HepG2 (cell line): ENCODE results near the gene NDUFB6. TPM values are rescaled to one million over a fixed set of nuclear protein-coding genes. Genes with fewer than 3 reads are reported as not detected.
A peak's percentile ranks its signal among the peaks of the same experiment; 100 is the strongest.

Source experiments
- ATAC-seq: fragments of 200-7000 bp; cut with Tn5 transposase; 3 replicates; pipeline ENCODE4 v1.9.1; 2020; ENCODE audit warnings: mild to moderate bottlenecking, moderate library complexity
- BruUV-seq: library from RNA; stranded (reverse); fragments of 400-500 nt; replicated peaks from 2 replicates; lab custom pipeline; 2021; lab: Mats Ljungman, UMichigan
- CTCF ChIA-PET: fragments of 300-600 bp; formaldehyde crosslinking; extraction: SDS; loops from one replicate; lab custom pipeline; 2021; ENCODE audit warnings: low total read pairs, inconsistent platforms, low intra/inter-chr PET ratio; lab: Yijun Ruan, JAX
- POLR2A ChIA-PET: fragments of 350-600 bp; sonication (Branson Sonifier 250); formaldehyde crosslinking; loops from one replicate; lab custom pipeline; 2020; ENCODE audit warnings: antibody characterized with exemption, inconsistent platforms; lab: Yijun Ruan, JAX
- DNase-seq: peaks from one replicate; pipeline ENCODE4 v3.0.0-alpha.2; 2015; ENCODE audit warnings: low spot score
- FAIRE-seq: peaks from 3 replicates; lab custom pipeline; 2011; peaks lifted over from hg19 to GRCh38; lab: Jason Lieb, UNC
- H2AFZ ChIP-seq: one replicate; pipeline ENCODE4 v1.6.1; 2011; ENCODE audit warnings: low read length, inconsistent platforms
- H3K27ac ChIP-seq: fragments of 300-600 bp; 3 replicates; pipeline ENCODE4 v1.8.0; 2011; ENCODE audit warnings: mixed run types, mild to moderate bottlenecking, mixed read lengths, low read length, inconsistent platforms; ENCODE audit not compliant: insufficient read depth; ENCODE audit errors: extremely low read length
- H3K27me3 ChIP-seq, 2 experiments: fragments of 200-600 bp in 1 of 2; 2 replicates in 1 of 2; 3 replicates in 1 of 2; pipeline versions ENCODE4 v1.6.0 to v1.8.0; 2011; ENCODE audit warnings: low read length in 2 of 2, mild to moderate bottlenecking in 2 of 2, moderate library complexity in 2 of 2, inconsistent platforms in 1 of 2; ENCODE audit not compliant: insufficient read depth in 2 of 2, control insufficient read depth in 1 of 2
- H3K36me3 ChIP-seq, 2 experiments: fragments of 200-600 bp in 1 of 2; replicated peaks in 1 of 2; 2 replicates in 1 of 2; 3 replicates in 1 of 2; pipeline versions ENCODE4 v1.5.1 to v1.8.0; 2011; ENCODE audit warnings: low read length in 2 of 2, inconsistent platforms in 1 of 2; ENCODE audit not compliant: insufficient read depth in 2 of 2, control insufficient read depth in 1 of 2
- H3K4me1 ChIP-seq: 2 replicates; pipeline ENCODE4 v1.5.1; 2012; ENCODE audit warnings: low read length, inconsistent platforms; ENCODE audit not compliant: insufficient read depth
- H3K4me2 ChIP-seq: 2 replicates; pipeline ENCODE4 v1.6.0; 2011; ENCODE audit warnings: low read depth, low read length, inconsistent platforms
- H3K4me3 ChIP-seq, 3 experiments: fragments of 200-600 bp in 1 of 3; sonication (generic), shearing (Covaris generic) in 1 of 3; replicated peaks in 1 of 3; 2 replicates each; pipeline ENCODE4 v1.5.1; 2011 to 2016; ENCODE audit warnings: low read length in 3 of 3, inconsistent platforms in 2 of 3, low read depth in 2 of 3, mild to moderate bottlenecking in 2 of 3, control low read depth in 1 of 3, mixed read lengths in 1 of 3; ENCODE audit not compliant: insufficient read depth in 1 of 3
- H3K79me2 ChIP-seq: one replicate; pipeline ENCODE4 v1.6.1; 2011; ENCODE audit warnings: low read length, inconsistent platforms; ENCODE audit not compliant: insufficient read depth
- H3K9ac ChIP-seq: 2 replicates; pipeline ENCODE4 v1.6.0; 2011; ENCODE audit warnings: mild to moderate bottlenecking, low read depth, low read length, inconsistent platforms; ENCODE audit not compliant: insufficient read depth
- H3K9me3 ChIP-seq: 2 replicates; pipeline ENCODE4 v1.5.1; 2012; ENCODE audit warnings: mild to moderate bottlenecking, low read length
- H4K20me1 ChIP-seq: 2 replicates; pipeline ENCODE4 v1.6.0; 2011; ENCODE audit warnings: inconsistent platforms, mild to moderate bottlenecking, low read length, moderate library complexity; ENCODE audit not compliant: insufficient read depth
- MXI1 ChIP-seq: IDR thresholded peaks from 3 replicates; pipeline ENCODE4 v1.6.1; 2012; ENCODE audit warnings: low read depth, low read length, inconsistent platforms, borderline replicate concordance
- NFE2 ChIP-seq: sonication (generic); formaldehyde crosslinking; IDR thresholded peaks from 2 replicates; pipeline ENCODE4 v1.4.0; 2020; ENCODE audit warnings: missing genetic modification reagents
- PRDM4 ChIP-seq: sonication (generic); formaldehyde crosslinking; IDR thresholded peaks from 2 replicates; pipeline ENCODE4 v1.9.0; 2021; ENCODE audit warnings: missing genetic modification reagents, borderline replicate concordance
- RORA ChIP-seq: sonication (generic); formaldehyde crosslinking; IDR thresholded peaks from 2 replicates; pipeline ENCODE4 v1.5.0; 2020; ENCODE audit warnings: mild to moderate bottlenecking, missing genetic modification reagents, moderate library complexity
- SMC3 ChIP-seq: IDR thresholded peaks from 2 replicates; pipeline ENCODE4 v1.6.1; 2011; ENCODE audit warnings: low read length, improper control_type of control experiment
- SUZ12 ChIP-seq: fragments of 150-350 bp; IDR thresholded peaks from 2 replicates; pipeline ENCODE4 v1.6.1; 2014; ENCODE audit warnings: low read depth, low read length
- THAP11 ChIP-seq: IDR thresholded peaks from 2 replicates; pipeline ENCODE4 v1.6.1; 2016; ENCODE audit warnings: missing biosample characterization, missing genetic modification reagents
- ZBTB25 ChIP-seq: IDR thresholded peaks from 2 replicates; pipeline ENCODE4 v1.6.1; 2018; ENCODE audit warnings: missing genetic modification reagents
- ZNF232 ChIP-seq: sonication (generic); formaldehyde crosslinking; IDR thresholded peaks from 2 replicates; pipeline ENCODE4 v1.4.0; 2020; ENCODE audit warnings: missing genetic modification reagents, borderline replicate concordance
- ZNF33B ChIP-seq: sonication (generic); formaldehyde crosslinking; IDR thresholded peaks from 2 replicates; pipeline ENCODE4 v1.5.1; 2020; ENCODE audit warnings: mild to moderate bottlenecking, missing genetic modification reagents
- ZNF660 ChIP-seq: sonication (generic); formaldehyde crosslinking; IDR thresholded peaks from 2 replicates; pipeline ENCODE4 v1.5.1; 2020; ENCODE audit warnings: mild to moderate bottlenecking, low read depth, missing genetic modification reagents, borderline replicate concordance
- in situ Hi-C: cut with HindIII; loops from 2 replicates; pipeline ENCODE4 v1.10.0; 2017; ENCODE audit warnings: low pct_unique_long_range_greater_than_20kb; ENCODE audit not compliant: extremely low pct_ligation_motif_present
- intact Hi-C: fragments of 100-400 bp; cut with micrococcal nuclease; formaldehyde crosslinking; loops from one replicate; pipeline ENCODE4 v1.10.0; 2022; ENCODE audit not compliant: unreplicated experiment
- polyA plus RNA-seq, 8 experiments: library from polyadenylated mRNA; depleted of rRNA in 3 of 8; stranded (reverse) in 7 of 8; unstranded in 1 of 8; fragments of >200 nt; fragmentation: Illumina TruSeq in 4 of 8; extraction: Trizol in 4 of 8; gene quantifications; 2 replicates each; pipeline versions ENCODE4 v1.2.1 to v1.2.3, GENCODE V29; 2011 to 2016; ENCODE audit warnings: low read depth in 4 of 8, missing spikeins in 1 of 8, mixed read lengths in 1 of 8; ENCODE audit not compliant: insufficient read depth in 1 of 8
- total RNA-seq, 5 experiments: library from RNA; depleted of rRNA; stranded (reverse); fragments of >200 nt; fragmentation: Illumina TruSeq; extraction: Trizol; gene quantifications; 2 replicates each; pipeline ENCODE4 v1.2.3, GENCODE V29; 2016; ENCODE audit warnings: low read depth in 1 of 5
- TF ChIP-seq, protein P1 (sequence below), 2 experiments: sonication (generic) in 1 of 2; formaldehyde crosslinking in 1 of 2; IDR thresholded peaks; 2 replicates each; pipeline versions ENCODE4 v1.4.0 to v1.6.1; 2018 to 2020; ENCODE audit warnings: missing genetic modification reagents in 2 of 2, borderline replicate concordance in 1 of 2, low read depth in 1 of 2, mild to moderate bottlenecking in 1 of 2, missing biosample characterization in 1 of 2
- TF ChIP-seq, protein P2 (sequence below): sonication (generic); formaldehyde crosslinking; IDR thresholded peaks from 2 replicates; pipeline ENCODE4 v1.9.0; 2021; ENCODE audit warnings: missing genetic modification reagents, borderline replicate concordance

NDUFB6 gene
- total and polyA plus RNA-seq, 2 of the 13 experiments (the other 11 are each of a cell fraction or from before 2014, with no cell fraction given): 31.2 to 81.9 TPM

DNA sequence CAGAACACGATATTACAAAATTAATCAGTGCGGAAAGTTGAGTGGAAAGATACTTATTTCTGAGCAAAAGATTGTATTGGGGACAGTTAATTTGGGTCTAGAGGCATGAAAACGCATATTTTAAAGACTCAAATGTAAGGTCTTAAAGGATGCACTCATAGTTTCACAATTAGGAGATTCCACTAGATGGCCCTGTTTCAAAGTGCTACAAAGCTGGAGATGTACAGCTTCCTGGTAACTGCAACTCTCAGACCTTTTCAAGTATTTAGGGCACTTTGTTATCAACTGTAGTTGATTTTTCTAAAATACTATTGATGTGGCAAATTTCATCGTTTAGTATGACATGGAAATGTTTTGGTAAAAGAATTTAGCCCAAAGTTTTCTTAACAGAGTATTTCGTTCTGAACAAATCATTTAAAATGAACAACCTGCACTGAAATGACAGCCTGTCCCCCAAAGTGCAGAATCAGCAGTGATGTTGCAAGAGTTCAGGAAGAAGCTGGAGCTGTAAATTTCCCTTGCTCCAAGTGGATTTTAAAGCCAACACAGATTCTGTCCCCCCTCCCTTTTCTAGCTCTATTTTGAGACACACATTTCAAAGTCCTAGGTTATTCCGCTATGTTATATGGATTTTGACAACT, 16.2 kb upstream of the NDUFB6 start (continued):
- peak; percentile 41; the same call in 1 of the 2 replicates for TF ChIP-seq SMC3
- TF ChIP-seq, protein P1, sequence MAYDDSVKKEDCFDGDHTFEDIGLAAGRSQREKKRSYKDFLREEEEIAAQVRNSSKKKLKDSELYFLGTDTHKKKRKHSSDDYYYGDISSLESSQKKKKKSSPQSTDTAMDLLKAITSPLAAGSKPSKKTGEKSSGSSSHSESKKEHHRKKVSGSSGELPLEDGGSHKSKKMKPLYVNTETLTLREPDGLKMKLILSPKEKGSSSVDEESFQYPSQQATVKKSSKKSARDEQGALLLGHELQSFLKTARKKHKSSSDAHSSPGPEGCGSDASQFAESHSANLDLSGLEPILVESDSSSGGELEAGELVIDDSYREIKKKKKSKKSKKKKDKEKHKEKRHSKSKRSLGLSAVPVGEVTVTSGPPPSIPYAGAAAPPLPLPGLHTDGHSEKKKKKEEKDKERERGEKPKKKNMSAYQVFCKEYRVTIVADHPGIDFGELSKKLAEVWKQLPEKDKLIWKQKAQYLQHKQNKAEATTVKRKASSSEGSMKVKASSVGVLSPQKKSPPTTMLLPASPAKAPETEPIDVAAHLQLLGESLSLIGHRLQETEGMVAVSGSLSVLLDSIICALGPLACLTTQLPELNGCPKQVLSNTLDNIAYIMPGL (CRISPR knock-in tag; IDR thresholded peaks at IDR 0.05; ENCODE audit: borderline replicate concordance in 1 of 2, low read depth in 1 of 2): no peak
- no peak for TF ChIP-seq THAP11

DNA sequence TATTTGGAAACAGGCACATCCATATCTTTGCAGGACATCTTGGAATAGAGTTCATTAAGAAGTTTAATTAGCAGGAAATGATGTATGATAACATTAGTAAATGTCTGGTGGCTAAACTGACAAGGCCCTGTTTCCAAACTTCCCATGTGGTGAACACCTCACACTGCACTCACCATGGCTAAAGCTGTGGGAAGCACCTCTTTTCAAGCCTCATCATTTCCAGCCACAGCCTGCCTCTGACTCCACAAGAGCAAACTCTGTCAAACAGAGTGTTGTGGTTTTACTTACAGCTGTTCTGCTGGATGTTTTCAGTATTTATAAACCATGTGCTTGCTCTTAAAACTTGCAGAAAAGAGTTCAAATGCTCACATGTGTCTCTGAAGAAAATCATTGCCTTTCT, 14.9 kb upstream of the NDUFB6 start:
- ChIA-PET POLR2A (no interaction called here), CTCF (interaction anchor here (1.7 kb wide), 1 partner anchor 380 kb away, joined by 13 read pairs; no protein-coding TSS in a partner anchor)
- Histone ChIP-seq H3K27ac (no peak overlapping the region), H3K4me1 (no peaks in the 10 kb centered on the region), H3K9me3 (no peaks in the 10 kb centered on the region), H3K36me3 (no peaks in the 10 kb centered on the region), H4K20me1 (no peaks in the 10 kb centered on the region), H2AFZ (no peak overlapping the region), H3K9ac (no peak overlapping the region), H3K27me3 (no peaks in the 10 kb centered on the region), H3K4me3 (no peak overlapping the region), H3K79me2 (no peaks in the 10 kb centered on the region), H3K4me2 (no peak overlapping the region)
- FAIRE-seq: no peak
- no peak for DNase-seq
- peak; percentile 35; the same call in 1 of the 3 replicates for ATAC-seq
- intact Hi-C loops (no loop called here), in situ Hi-C loops (no loop called here)
- no TSS peak for BruUV-seq
- TF ChIP-seq ZNF33B (CRISPR knock-in tag) (no peak), SMC3 (no peak), NFE2 (CRISPR knock-in tag) (no peak), SUZ12 (no peak), ZNF660 (CRISPR knock-in tag) (no peak), MXI1 (no peak), PRDM4 (CRISPR knock-in tag) (no peak), ZBTB25 (CRISPR knock-in tag) (no peak), ZNF232 (CRISPR knock-in tag) (no peak), RORA (no peak)
- TF ChIP-seq, protein P2, sequence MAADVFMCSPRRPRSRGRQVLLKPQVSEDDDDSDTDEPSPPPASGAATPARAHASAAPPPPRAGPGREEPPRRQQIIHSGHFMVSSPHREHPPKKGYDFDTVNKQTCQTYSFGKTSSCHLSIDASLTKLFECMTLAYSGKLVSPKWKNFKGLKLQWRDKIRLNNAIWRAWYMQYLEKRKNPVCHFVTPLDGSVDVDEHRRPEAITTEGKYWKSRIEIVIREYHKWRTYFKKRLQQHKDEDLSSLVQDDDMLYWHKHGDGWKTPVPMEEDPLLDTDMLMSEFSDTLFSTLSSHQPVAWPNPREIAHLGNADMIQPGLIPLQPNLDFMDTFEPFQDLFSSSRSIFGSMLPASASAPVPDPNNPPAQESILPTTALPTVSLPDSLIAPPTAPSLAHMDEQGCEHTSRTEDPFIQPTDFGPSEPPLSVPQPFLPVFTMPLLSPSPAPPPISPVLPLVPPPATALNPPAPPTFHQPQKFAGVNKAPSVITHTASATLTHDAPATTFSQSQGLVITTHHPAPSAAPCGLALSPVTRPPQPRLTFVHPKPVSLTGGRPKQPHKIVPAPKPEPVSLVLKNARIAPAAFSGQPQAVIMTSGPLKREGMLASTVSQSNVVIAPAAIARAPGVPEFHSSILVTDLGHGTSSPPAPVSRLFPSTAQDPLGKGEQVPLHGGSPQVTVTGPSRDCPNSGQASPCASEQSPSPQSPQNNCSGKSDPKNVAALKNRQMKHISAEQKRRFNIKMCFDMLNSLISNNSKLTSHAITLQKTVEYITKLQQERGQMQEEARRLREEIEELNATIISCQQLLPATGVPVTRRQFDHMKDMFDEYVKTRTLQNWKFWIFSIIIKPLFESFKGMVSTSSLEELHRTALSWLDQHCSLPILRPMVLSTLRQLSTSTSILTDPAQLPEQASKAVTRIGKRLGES (CRISPR knock-in tag): no peak
